IMR-90 (cell line): ENCODE measurements around the gene ZDHHC1. TPM values are rescaled to one million over a fixed set of nuclear protein-coding genes. Genes with fewer than 3 reads are reported as not detected.
"Not testable (repeated sequence)": the region's sequence is repeated elsewhere in the genome, so short reads cannot be mapped to it uniquely, and the experiment has no call there.

Experiments used
- ATAC-seq: fragments of 200-7000 bp; cut with Tn5 transposase; 2 replicates; pipeline ENCODE4 v1.9.1; 2020; ENCODE audit warnings: low read depth, mild to moderate bottlenecking, moderate library complexity
- BruUV-seq: library from RNA; stranded (reverse); fragments of 400-500 nt; replicated peaks from 2 replicates; lab custom pipeline; 2021; lab: Mats Ljungman, UMichigan
- CTCF ChIA-PET: fragments of 300-600 bp; formaldehyde crosslinking; extraction: SDS; loops from one replicate; lab custom pipeline; 2021; ENCODE audit warnings: antibody characterized with exemption; lab: Yijun Ruan, JAX
- POLR2A ChIA-PET: fragments of 300-600 bp; sonication (Branson Sonifier 250); formaldehyde crosslinking; loops from one replicate; lab custom pipeline; 2022; ENCODE audit warnings: antibody characterized with exemption; ENCODE audit not compliant: unreplicated experiment; lab: Charles Lee
- DNase-seq: peaks from one replicate; pipeline ENCODE4 v3.0.0; 2013
- H2AFZ ChIP-seq: replicated peaks from 2 replicates; pipeline ENCODE3; 2013; ENCODE audit warnings: low read length, mild to moderate bottlenecking; ENCODE audit not compliant: poor library complexity
- H2AK5ac ChIP-seq: 2 replicates; pipeline ENCODE4 v1.6.1; 2013; ENCODE audit warnings: low read depth, low read length, inconsistent platforms
- H2AK9ac ChIP-seq: replicated peaks from 2 replicates; pipeline ENCODE3; 2013; ENCODE audit warnings: mild to moderate bottlenecking, low read depth, low read length, moderate library complexity; ENCODE audit not compliant: poor library complexity
- H2BK120ac ChIP-seq: 2 replicates; pipeline ENCODE4 v1.6.1; 2013; ENCODE audit warnings: low read depth, low read length, inconsistent platforms
- H2BK15ac ChIP-seq: 3 replicates; pipeline ENCODE4 v1.6.1; 2013; ENCODE audit warnings: low read depth, low read length, inconsistent platforms
- H2BK20ac ChIP-seq: 2 replicates; pipeline ENCODE4 v1.6.1; 2013; ENCODE audit warnings: low read depth, mild to moderate bottlenecking, inconsistent platforms, low read length, moderate library complexity
- H2BK5ac ChIP-seq: 2 replicates; pipeline ENCODE4 v1.6.1; 2013; ENCODE audit warnings: mild to moderate bottlenecking, low read depth, low read length, inconsistent platforms; ENCODE audit not compliant: poor library complexity, severe bottlenecking
- H3K14ac ChIP-seq: replicated peaks from 2 replicates; pipeline ENCODE4 v1.6.1; 2013; ENCODE audit warnings: low read depth, low read length, inconsistent platforms
- H3K18ac ChIP-seq: 2 replicates; pipeline ENCODE4 v1.6.1; 2013; ENCODE audit warnings: low read depth, low read length, control low read depth
- H3K23ac ChIP-seq: 2 replicates; pipeline ENCODE4 v1.6.1; 2013; ENCODE audit warnings: low read depth, low read length, inconsistent platforms
- H3K27ac ChIP-seq: 2 replicates; pipeline ENCODE4 v1.5.1; 2013; ENCODE audit warnings: mild to moderate bottlenecking, control low read depth, low read length; ENCODE audit not compliant: insufficient read depth
- H3K27me3 ChIP-seq: 2 replicates; pipeline ENCODE4 v1.6.1; 2013; ENCODE audit warnings: low read length; ENCODE audit not compliant: control insufficient read depth, insufficient read depth
- H3K36me3 ChIP-seq: 2 replicates; pipeline ENCODE4 v1.6.1; 2013; ENCODE audit warnings: low read length, mixed read lengths; ENCODE audit not compliant: control insufficient read depth, insufficient read depth
- H3K4ac ChIP-seq: 2 replicates; pipeline ENCODE4 v1.6.1; 2013; ENCODE audit warnings: low read depth, low read length, inconsistent platforms
- H3K4me1 ChIP-seq: 2 replicates; pipeline ENCODE4 v1.6.1; 2013; ENCODE audit warnings: low read length, mixed read lengths; ENCODE audit not compliant: control insufficient read depth, insufficient read depth
- H3K4me2 ChIP-seq: 2 replicates; pipeline ENCODE4 v1.6.1; 2013; ENCODE audit warnings: low read depth, mild to moderate bottlenecking, control low read depth, low read length, moderate library complexity
- H3K4me3 ChIP-seq: 2 replicates; pipeline ENCODE4 v1.5.1; 2013; ENCODE audit warnings: low read depth, mild to moderate bottlenecking, control low read depth, low read length, moderate library complexity; ENCODE audit not compliant: insufficient read depth
- H3K56ac ChIP-seq: 2 replicates; pipeline ENCODE4 v1.6.1; 2013; ENCODE audit warnings: low read length, inconsistent platforms; ENCODE audit not compliant: insufficient read depth; ENCODE audit errors: extremely low read depth
- H3K79me1 ChIP-seq, 2 experiments: 2 replicates each; pipeline ENCODE4 v1.6.1; 2013; ENCODE audit warnings: low read length in 2 of 2, inconsistent platforms in 1 of 2, low read depth in 1 of 2
- H3K9ac ChIP-seq: 2 replicates; pipeline ENCODE4 v1.6.1; 2013; ENCODE audit warnings: low read depth, low read length, control low read depth
- H3K9me1 ChIP-seq: 2 replicates; pipeline ENCODE4 v1.6.1; 2013; ENCODE audit warnings: low read length, inconsistent platforms; ENCODE audit not compliant: insufficient read depth
- H3K9me3 ChIP-seq: 2 replicates; pipeline ENCODE4 v1.6.1; 2013; ENCODE audit warnings: low read length; ENCODE audit not compliant: control insufficient read depth, insufficient read depth
- H4K20me1 ChIP-seq: 2 replicates; pipeline ENCODE4 v1.6.1; 2013; ENCODE audit warnings: low read length, inconsistent platforms; ENCODE audit not compliant: insufficient read depth
- H4K5ac ChIP-seq: 2 replicates; pipeline ENCODE4 v1.6.1; 2013; ENCODE audit warnings: mild to moderate bottlenecking, low read depth, low read length, control low read depth
- H4K8ac ChIP-seq, 2 experiments: 2 replicates each; pipeline ENCODE4 v1.6.1; 2013; ENCODE audit warnings: low read depth in 2 of 2, low read length in 2 of 2, control low read depth in 1 of 2, inconsistent platforms in 1 of 2
- H4K91ac ChIP-seq: 2 replicates; pipeline ENCODE4 v1.6.1; 2013; ENCODE audit warnings: low read depth, low read length, inconsistent platforms; ENCODE audit not compliant: insufficient read depth
- WGBS, 2 experiments: methylation state at CpG; one replicate each; pipeline versions ENCODE4 v1.1.5 to v1.1.7; 2013; ENCODE audit warnings: missing lambda C conversion rate in 2 of 2; ENCODE audit not compliant: insufficient read length in 1 of 2; ENCODE audit errors: extremely low coverage in 2 of 2; 5-methylcytosine and 5-hydroxymethylcytosine counted together
- dilution Hi-C: fragments of 300-500 bp; cut with HindIII; formaldehyde crosslinking; loops from one replicate; pipeline ENCODE4 v1.14.3; 2018; ENCODE audit warnings: low sequenced_read_pairs; ENCODE audit not compliant: unreplicated experiment
- in situ Hi-C: fragments of 300-500 bp; cut with MboI; formaldehyde crosslinking; loops from 3 replicates; pipeline ENCODE4 v1.14.3; 2019; ENCODE audit warnings: low sequenced_read_pairs, inconsistent platforms, mixed read lengths
- intact Hi-C: fragments of 100-400 bp; cut with micrococcal nuclease; formaldehyde crosslinking; loops from 2 replicates; pipeline ENCODE4 v1.10.0; 2022
- polyA plus RNA-seq, 3 experiments: library from polyadenylated mRNA; depleted of rRNA; stranded (reverse); fragments of >200 nt; gene quantifications; 2 replicates each; pipeline ENCODE4 v1.2.3, GENCODE V29; 2012; ENCODE audit warnings: low replicate concordance in 1 of 3
- total RNA-seq: library from RNA; depleted of rRNA; stranded (reverse); fragments of >200 nt; gene quantifications from 2 replicates; pipeline ENCODE4 v1.2.3, GENCODE V29; 2012

Gene ZDHHC1
- total and polyA plus RNA-seq, 2 of the 4 experiments (the other 2 are of a cell fraction) = 2.0 to 5.9 TPM

DNA sequence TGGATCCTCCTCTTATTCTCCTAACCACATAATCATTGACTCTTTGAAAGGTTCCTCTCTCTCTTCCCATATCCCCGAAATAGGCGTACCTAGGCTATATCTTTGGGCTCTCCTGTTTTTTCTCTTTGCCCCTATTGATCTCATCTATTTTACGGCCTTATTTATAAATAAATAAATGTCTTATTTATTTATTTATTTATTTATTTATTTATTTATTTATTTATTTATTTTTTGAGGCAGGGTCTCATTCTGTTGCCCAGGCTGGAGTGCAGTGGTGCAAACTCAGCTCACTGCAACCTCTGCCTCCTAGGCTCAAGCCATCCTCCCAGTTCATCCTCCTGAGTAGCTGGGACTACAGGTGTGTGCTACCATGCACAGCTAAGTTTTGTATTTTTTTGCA is 63.8 kb downstream of the ZDHHC1 start:
- H3K18ac ChIP-seq, H3K56ac ChIP-seq, dilution Hi-C loops, in situ Hi-C loops, H3K79me1 ChIP-seq, H4K91ac ChIP-seq, H3K14ac ChIP-seq, H2AK9ac ChIP-seq, POLR2A ChIA-PET, H4K5ac ChIP-seq, H3K9me3 ChIP-seq, H2AK5ac ChIP-seq, H2BK5ac ChIP-seq, ATAC-seq, H3K4me3 ChIP-seq, CTCF ChIA-PET, H3K9ac ChIP-seq, H3K4me2 ChIP-seq, intact Hi-C loops, H3K9me1 ChIP-seq, H3K23ac ChIP-seq, DNase-seq, H2AFZ ChIP-seq, H4K8ac ChIP-seq, H2BK15ac ChIP-seq, H3K4ac ChIP-seq, H4K20me1 ChIP-seq, H3K27ac ChIP-seq, H2BK20ac ChIP-seq, H3K4me1 ChIP-seq, H3K36me3 ChIP-seq, BruUV-seq, H2BK120ac ChIP-seq: not testable (repeated sequence)
- WGBS, 2 experiments = no CpG with 5 or more reads among the region's 3 CpGs
- peaks cover 19% of the 10 kb centered on the region for H3K27me3 ChIP-seq
